ENCODE results near the gene TEX12. TPM values are rescaled to one million over a fixed set of nuclear protein-coding genes. Genes with fewer than 3 reads are reported as not detected.
"Not testable (repeated sequence)": the region's sequence is repeated elsewhere in the genome, so short reads cannot be mapped to it uniquely, and the experiment has no call there.

Gene TEX12
- total and polyA plus RNA-seq, 2 of the 8 experiments (the other 6 are each of a cell fraction or from before 2014, with no cell fraction given), result not detected

- FAIRE-seq; H3K4me1 ChIP-seq (replicated peaks in 1 of 4; ENCODE audit: control insufficient read depth in 3 of 4, insufficient read depth in 4 of 4, low read length in 3 of 4); H3K14ac ChIP-seq (ENCODE audit: insufficient read length); H4K5ac ChIP-seq (ENCODE audit: insufficient read length, low read depth, low read length); H3K4me2 ChIP-seq (ENCODE audit: insufficient read depth in 1 of 2, low read depth in 2 of 2, low read length in 2 of 2); H3K27ac ChIP-seq (ENCODE audit: low read depth, low read length); H2BK20ac ChIP-seq (ENCODE audit: low read length); H2BK12ac ChIP-seq (ENCODE audit: low read depth, low read length); H3K27me3 ChIP-seq (replicated peaks in 1 of 4; ENCODE audit: control insufficient read depth in 3 of 4, extremely low read depth in 1 of 4, insufficient read depth in 3 of 4, low read length in 3 of 4); H4K91ac ChIP-seq (replicated peaks; ENCODE audit: insufficient read length, low read length); H3K79me2 ChIP-seq (ENCODE audit: control insufficient read depth in 1 of 2, insufficient read depth in 2 of 2, low read length in 2 of 2); H2BK5ac ChIP-seq (ENCODE audit: low read depth, low read length); H3K4ac ChIP-seq (replicated peaks; ENCODE audit: insufficient read length, low read depth, low read length); H3K4me3 ChIP-seq (ENCODE audit: extremely low read depth in 1 of 4, insufficient read depth in 2 of 4, low read depth in 3 of 4, low read length in 4 of 4); H3K79me1 ChIP-seq (ENCODE audit: low read depth, low read length); H3K56ac ChIP-seq (replicated peaks; ENCODE audit: insufficient read length, low read depth, low read length); H2AFZ ChIP-seq (ENCODE audit: low read length); H3K9ac ChIP-seq (replicated peaks in 1 of 4; ENCODE audit: extremely low read depth in 1 of 4, low read depth in 3 of 4, low read length in 3 of 4); H2BK120ac ChIP-seq (replicated peaks; ENCODE audit: low read depth, low read length); H4K8ac ChIP-seq (ENCODE audit: extremely low read depth, insufficient read depth, low read length); H3K23ac ChIP-seq (ENCODE audit: insufficient read length); H3K36me3 ChIP-seq (ENCODE audit: control insufficient read depth in 2 of 4, insufficient read depth in 4 of 4, low read length in 3 of 4); H4K20me1 ChIP-seq (replicated peaks in 1 of 2; ENCODE audit: control insufficient read depth in 1 of 2, insufficient read depth in 2 of 2, low read length in 2 of 2); H3K18ac ChIP-seq (ENCODE audit: extremely low read depth, low read length); H3K23me2 ChIP-seq (ENCODE audit: low read depth, low read length); POLR2A ChIA-PET (ENCODE audit: partially characterized antibody); DNase-seq (ENCODE audit: low read depth in 1 of 2, low spot score in 2 of 2); H2AK5ac ChIP-seq (ENCODE audit: low read depth, low read length); H2BK15ac ChIP-seq (ENCODE audit: low read length); H3K9me3 ChIP-seq (ENCODE audit: insufficient read depth in 2 of 2, low read depth in 1 of 2, low read length in 1 of 2): not testable (repeated sequence)
- WGBS, 2 experiments (ENCODE audit: extremely low coverage in 1 of 2, insufficient coverage in 1 of 2, insufficient read length in 1 of 2, insufficient replicate concordance in 2 of 2, low coverage in 1 of 2, low lambda C conversion rate in 2 of 2, missing lambda C conversion rate in 1 of 2), result no CpG with 5 or more reads among the region's 1 CpG
- CTCF ChIA-PET (ENCODE audit: partially characterized antibody), result interaction anchor here (2.5 to 3.5 kb wide), 2 partner anchors 9 to 48 kb away, joined by 5 to 15 read pairs; no protein-coding TSS in a partner anchor
Observed at GRCh38 chr11:112162200-112162599, 5.0 kb upstream of the TEX12 start.
